GM12892 (cell line): ENCODE data around the gene KAT6B.
A peak's percentile ranks its signal among the peaks of the same experiment; 100 is the strongest.

Source experiments
- DNase-seq: peaks from one replicate; pipeline ENCODE4 v3.0.0; 2011; ENCODE audit not compliant: insufficient read length
- FAIRE-seq: peaks from 2 replicates; lab custom pipeline; 2011; peaks lifted over from hg19 to GRCh38; lab: Jason Lieb, UNC
- POLR2A ChIP-seq: IDR thresholded peaks from 2 replicates; pipeline ENCODE4 v1.6.1; 2011; ENCODE audit warnings: low read depth, low read length, control low read depth
- POLR2AphosphoS5 ChIP-seq: IDR thresholded peaks from 2 replicates; pipeline ENCODE4 v1.6.1; 2011; ENCODE audit warnings: low read depth, low read length, control low read depth
- TAF1 ChIP-seq: IDR thresholded peaks from 2 replicates; pipeline ENCODE4 v1.6.1; 2011; ENCODE audit warnings: low read depth, mild to moderate bottlenecking, control low read depth, low read length, borderline replicate concordance

Gene KAT6B

GRCh38 chr10:75070961-75071428, 244.6 kb downstream of the KAT6B start:
- TF ChIP-seq TAF1 (no peak), POLR2A (no peak), POLR2AphosphoS5 (no peak)
- FAIRE-seq (no peak), DNase-seq (no peak)

GRCh38 chr10:75071756-75072155, 245.4 kb downstream of the KAT6B start:
- TF ChIP-seq TAF1 (no peak), POLR2AphosphoS5 (no peak), POLR2A (no peak)
- no peak for FAIRE-seq
- DNase-seq, result no peak

- TF ChIP-seq POLR2A (no peak), TAF1 (no peak), POLR2AphosphoS5 (no peak)
- FAIRE-seq (no peak), DNase-seq (no peak)
These were observed 246.3 kb downstream of the KAT6B start for GRCh38 chr10:75072727-75073126.

GRCh38 chr10:75073442-75073841, 247.0 kb downstream of the KAT6B start:
- TF ChIP-seq POLR2AphosphoS5 (no peak), TAF1 (no peak), POLR2A (no peak)
- no peak for DNase-seq
- no peak for FAIRE-seq

- FAIRE-seq (no peak), DNase-seq (no peak)
- TF ChIP-seq TAF1 (no peak), POLR2A (no peak), POLR2AphosphoS5 (no peak)
These were observed 248.5 kb downstream of the KAT6B start for GRCh38 chr10:75074711-75075445.

GRCh38 chr10:75076348-75076747, 249.9 kb downstream of the KAT6B start:
- TF ChIP-seq POLR2A (no peak), POLR2AphosphoS5 (no peak), TAF1 (no peak)
- DNase-seq (no peak), FAIRE-seq (no peak)

GRCh38 chr10:75079436-75080083, 253.2 kb downstream of the KAT6B start:
- FAIRE-seq (peak; percentile 42), DNase-seq (no peak)
- TF ChIP-seq POLR2A, result no peak

- TF ChIP-seq POLR2AphosphoS5, result no peak
- TF ChIP-seq POLR2A, result no peak
- no peak for TF ChIP-seq TAF1
- DNase-seq (no peak), FAIRE-seq (no peak)
These were observed 254.2 kb downstream of the KAT6B start for GRCh38 chr10:75080554-75080953.

- FAIRE-seq (no peak), DNase-seq (no peak)
- TF ChIP-seq POLR2AphosphoS5 (no peak), TAF1 (no peak), POLR2A (no peak)
These were observed 255.0 kb downstream of the KAT6B start for GRCh38 chr10:75081379-75081778.
